Daoy (cell line): ENCODE data around the gene DUSP1. TPM values are rescaled to one million over a fixed set of nuclear protein-coding genes. Genes with fewer than 3 reads are reported as not detected.

ENCODE experiments used
- DNase-seq: peaks from one replicate; pipeline ENCODE4 v3.0.0-alpha.2; 2015; ENCODE audit warnings: low read depth
- total RNA-seq: library from RNA; depleted of rRNA; stranded (reverse); fragments of >200 nt; shearing (Covaris generic); gene quantifications from 2 replicates; pipeline ENCODE4 v1.2.3, GENCODE V29; 2014

DUSP1 gene
- total RNA-seq, 1 experiment from 2014 or later, result 67.7 TPM

- no peak for DNase-seq
Observed at GRCh38 chr5:172765766-172766286, 5.2 kb downstream of the DUSP1 start.

- peak; percentile 99 for DNase-seq
Observed at GRCh38 chr5:172764861-172765765, 5.9 kb downstream of the DUSP1 start.

- DNase-seq, result no peak
Observed at GRCh38 chr5:172763120-172763464, 7.9 kb downstream of the DUSP1 start.

- DNase-seq, result no peak
Observed at GRCh38 chr5:172762214-172763119, 8.5 kb downstream of the DUSP1 start.

GRCh38 chr5:172760959-172761358, 10.0 kb downstream of the DUSP1 start:
- no peak for DNase-seq

- no peak for DNase-seq
Observed at GRCh38 chr5:172760136-172760535, 10.9 kb downstream of the DUSP1 start.

- DNase-seq, result no peak
Observed at GRCh38 chr5:172758834-172759149, 12.2 kb downstream of the DUSP1 start.

GRCh38 chr5:172758077-172758833, 12.7 kb downstream of the DUSP1 start:
- peak; percentile 97 for DNase-seq

- DNase-seq, result peak; percentile 52
Observed at GRCh38 chr5:172757394-172758010, 13.5 kb downstream of the DUSP1 start.

GRCh38 chr5:172756764-172757393, 14.1 kb downstream of the DUSP1 start:
- DNase-seq, result no peak

- no peak for DNase-seq
Observed at GRCh38 chr5:172754596-172755356, 16.2 kb downstream of the DUSP1 start.

GRCh38 chr5:172753101-172753500, 17.9 kb downstream of the DUSP1 start:
- no peak for DNase-seq

- DNase-seq, result no peak
Observed at GRCh38 chr5:172751761-172752510, 19.1 kb downstream of the DUSP1 start.

GRCh38 chr5:172749881-172750633, 20.9 kb downstream of the DUSP1 start:
- DNase-seq, result no peak

- no peak for DNase-seq
Observed at GRCh38 chr5:172749076-172749475, 21.9 kb downstream of the DUSP1 start.

- DNase-seq, result no peak
Observed at GRCh38 chr5:172748341-172748843, 22.6 kb downstream of the DUSP1 start.

- no peak for DNase-seq
Observed at GRCh38 chr5:172747471-172747870, 23.5 kb downstream of the DUSP1 start.

- no peak for DNase-seq
Observed at GRCh38 chr5:172746725-172747124, 24.3 kb downstream of the DUSP1 start.
